ES-I3 (cell line): Measurements from ENCODE around the gene RPS3A.

Experiments
- H3K36me3 ChIP-seq: 2 replicates; pipeline ENCODE4 v1.6.1; 2013; ENCODE audit warnings: mild to moderate bottlenecking, low read length, control low read depth, moderate library complexity; ENCODE audit not compliant: insufficient read depth
- H3K4me1 ChIP-seq: 2 replicates; pipeline ENCODE4 v1.6.1; 2013; ENCODE audit warnings: mild to moderate bottlenecking, control low read depth, low read length; ENCODE audit not compliant: insufficient read depth
- H3K9ac ChIP-seq: 2 replicates; pipeline ENCODE4 v1.6.1; 2013; ENCODE audit warnings: low read depth, mild to moderate bottlenecking, low read length, moderate library complexity
- H3K9me3 ChIP-seq: 2 replicates; pipeline ENCODE4 v1.6.1; 2013; ENCODE audit warnings: mild to moderate bottlenecking, low read length, moderate library complexity; ENCODE audit not compliant: control insufficient read depth, insufficient read depth

RPS3A gene

DNA sequence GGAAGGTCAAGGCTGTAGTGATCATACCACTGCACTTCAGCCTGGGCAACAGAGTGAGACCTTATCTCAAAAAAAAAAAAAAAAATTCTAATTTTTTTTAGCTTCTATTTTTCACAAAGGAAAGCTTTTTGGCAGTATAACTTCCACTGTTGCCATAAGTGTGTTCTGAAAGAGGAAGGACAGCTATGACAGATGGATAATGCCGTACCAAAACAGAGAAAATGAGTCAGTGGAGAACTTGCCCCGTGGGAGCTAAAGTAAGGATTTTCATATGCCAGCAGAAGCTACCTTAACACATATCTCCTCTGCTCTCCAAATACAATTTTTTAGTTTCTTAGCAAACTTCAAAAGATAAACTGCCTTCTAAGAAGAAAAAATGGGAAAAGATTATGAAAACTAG lies 43.7 kb downstream of the RPS3A start:
- Histone ChIP-seq H3K36me3 (peaks cover 12% of the 10 kb centered on the region; the same call in 1 of the 2 replicates), H3K9me3 (no peaks in the 10 kb centered on the region), H3K9ac (no peak overlapping the region), H3K4me1 (no peaks in the 10 kb centered on the region)

DNA sequence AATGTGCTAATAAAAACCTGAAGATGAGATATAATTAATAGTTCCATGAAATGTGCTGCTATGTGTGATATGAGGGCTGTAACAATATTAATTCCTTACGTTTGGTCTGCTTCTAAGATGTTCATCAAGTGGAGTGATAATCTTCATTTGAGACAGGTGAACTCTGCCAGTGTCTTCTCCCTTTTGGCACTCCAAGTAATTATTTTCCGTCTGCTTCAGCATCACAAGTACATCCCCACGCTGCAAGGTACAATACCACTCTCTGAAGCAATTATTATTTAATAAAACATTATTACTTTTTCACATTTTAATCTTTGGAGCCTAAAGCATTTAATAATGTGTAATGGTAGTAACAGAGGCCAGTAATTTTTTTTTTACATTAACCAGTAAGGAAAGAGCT lies 44.4 kb downstream of the RPS3A start:
- Histone ChIP-seq H3K36me3 (peaks cover 12% of the 10 kb centered on the region; the same call in 1 of the 2 replicates), H3K9me3 (no peaks in the 10 kb centered on the region), H3K4me1 (no peaks in the 10 kb centered on the region), H3K9ac (no peak overlapping the region)

DNA sequence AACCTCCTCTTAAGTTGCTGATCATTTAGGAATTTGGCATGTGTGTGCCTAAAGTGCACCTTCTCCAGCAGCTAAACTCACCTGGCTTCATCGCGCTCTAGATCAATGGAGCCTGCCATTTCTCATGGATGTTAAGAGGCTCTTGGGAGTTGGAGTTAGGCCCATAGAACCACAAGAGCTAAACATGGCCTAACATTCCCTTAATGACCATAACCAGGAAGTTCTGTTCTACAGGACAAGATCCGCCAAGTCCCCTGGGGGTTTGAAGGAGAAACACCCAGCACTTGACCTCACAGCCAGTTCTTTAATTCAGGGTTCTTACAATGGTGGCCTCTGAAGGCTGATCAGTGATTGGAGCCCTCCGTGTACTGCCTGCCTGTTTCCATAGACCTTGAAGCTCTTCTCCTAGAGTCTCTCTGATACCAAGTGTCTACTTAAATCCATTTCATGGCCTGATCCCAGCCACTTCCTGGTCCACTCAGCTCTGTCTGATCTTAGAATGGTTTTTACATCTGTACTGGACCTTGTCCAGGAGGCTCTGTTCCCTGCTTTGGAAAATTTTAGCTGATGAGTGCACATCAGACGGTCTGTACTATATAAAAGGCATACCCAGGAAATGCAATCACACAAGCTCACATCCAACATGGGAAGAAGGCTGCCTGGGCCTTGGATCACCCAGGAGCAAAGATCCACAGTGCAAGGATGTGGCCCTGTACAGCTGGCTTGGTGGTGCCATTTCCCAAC lies 45.1 kb downstream of the RPS3A start:
- H3K36me3 ChIP-seq, result peaks cover 18% of the 10 kb centered on the region; the same call in 1 of the 2 replicates

DNA sequence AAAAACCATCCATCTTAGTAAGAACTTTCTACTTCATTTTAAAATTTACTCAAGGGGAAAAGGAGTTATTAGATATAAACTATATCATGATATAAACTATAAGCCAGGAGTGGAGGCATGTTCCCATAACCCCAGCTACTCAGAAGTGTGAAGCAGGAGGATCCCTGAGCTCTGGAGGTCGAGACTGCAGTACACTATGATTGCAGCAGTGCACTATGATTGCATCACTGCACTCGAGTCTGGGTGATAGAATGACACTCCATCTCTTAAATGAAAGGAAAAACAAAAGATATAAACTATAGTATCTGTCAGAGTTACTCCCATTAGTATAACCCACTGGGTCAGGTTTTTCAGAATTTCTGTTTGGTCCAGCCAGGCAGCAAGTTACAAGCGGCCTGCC lies 47.6 kb downstream of the RPS3A start:
- peaks cover 12% of the 10 kb centered on the region; the same call in 1 of the 2 replicates for H3K36me3 ChIP-seq
- H3K9me3 ChIP-seq, result no peaks in the 10 kb centered on the region
- no peaks in the 10 kb centered on the region for H3K4me1 ChIP-seq
- H3K9ac ChIP-seq, result no peak overlapping the region

More for the DNA sequence above, 45.1 kb downstream of the RPS3A start:
- Histone ChIP-seq H3K9ac (no peak overlapping the region), H3K9me3 (no peaks in the 10 kb centered on the region), H3K4me1 (no peaks in the 10 kb centered on the region)

DNA sequence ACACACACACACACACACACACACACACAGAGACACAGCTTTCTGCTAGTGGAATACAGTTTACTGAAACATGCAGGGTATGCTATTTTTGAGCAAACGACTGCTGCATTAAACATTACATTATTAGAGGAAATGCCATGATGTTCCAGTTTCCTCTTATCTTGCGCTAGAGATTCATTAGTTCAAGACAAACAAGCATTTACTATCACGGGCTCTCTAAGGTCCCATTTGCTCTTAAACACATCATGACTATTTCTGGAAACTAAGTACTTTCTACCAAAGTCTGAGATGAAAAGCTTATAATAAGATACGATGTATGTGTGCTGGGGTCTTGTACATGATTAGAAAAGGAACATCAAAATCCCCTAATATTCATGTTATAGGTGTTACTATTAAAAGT lies 48.8 kb downstream of the RPS3A start:
- Histone ChIP-seq H3K4me1 (no peaks in the 10 kb centered on the region), H3K9me3 (no peaks in the 10 kb centered on the region), H3K9ac (no peak overlapping the region), H3K36me3 (peaks cover 6% of the 10 kb centered on the region; the same call in 1 of the 2 replicates)

DNA sequence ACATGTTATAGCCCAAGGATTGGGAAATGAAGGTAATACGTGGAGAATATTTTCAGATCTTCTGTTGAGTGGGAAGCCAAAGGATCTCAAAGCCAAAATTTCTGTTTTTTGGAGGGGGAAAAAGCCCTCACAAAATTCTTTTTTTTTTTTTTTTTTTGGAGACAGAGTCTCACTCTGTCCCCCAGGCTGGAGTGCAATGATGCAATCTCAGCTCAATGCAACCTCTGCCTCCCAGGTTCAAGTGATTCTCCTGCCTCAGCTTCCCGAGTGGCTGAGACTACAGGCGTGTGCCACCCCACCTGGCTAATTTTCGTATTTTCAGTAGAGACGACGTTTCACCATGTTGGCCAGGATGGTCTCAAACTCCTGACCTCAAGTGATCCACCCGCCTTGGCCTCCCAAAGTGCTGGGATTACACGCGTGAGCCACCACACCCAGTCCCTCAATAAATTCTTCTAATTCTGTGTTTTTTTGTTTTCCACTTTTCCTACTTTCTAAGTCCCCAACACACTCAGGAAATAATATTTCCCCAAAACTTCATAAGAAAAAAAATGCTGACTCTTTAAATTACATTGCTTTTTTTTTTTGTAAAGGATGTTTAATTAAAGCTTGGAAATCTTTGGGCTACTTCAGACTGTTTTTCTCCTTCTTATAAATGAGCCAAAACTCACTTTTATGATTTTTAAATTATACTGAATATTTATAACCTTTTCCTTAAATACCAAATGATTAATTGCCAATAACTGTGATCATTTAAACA lies 51.6 kb downstream of the RPS3A start:
- Histone ChIP-seq H3K9me3 (no peaks in the 10 kb centered on the region), H3K9ac (no peak overlapping the region), H3K36me3 (peaks cover 6% of the 10 kb centered on the region; the same call in 1 of the 2 replicates), H3K4me1 (no peaks in the 10 kb centered on the region)

DNA sequence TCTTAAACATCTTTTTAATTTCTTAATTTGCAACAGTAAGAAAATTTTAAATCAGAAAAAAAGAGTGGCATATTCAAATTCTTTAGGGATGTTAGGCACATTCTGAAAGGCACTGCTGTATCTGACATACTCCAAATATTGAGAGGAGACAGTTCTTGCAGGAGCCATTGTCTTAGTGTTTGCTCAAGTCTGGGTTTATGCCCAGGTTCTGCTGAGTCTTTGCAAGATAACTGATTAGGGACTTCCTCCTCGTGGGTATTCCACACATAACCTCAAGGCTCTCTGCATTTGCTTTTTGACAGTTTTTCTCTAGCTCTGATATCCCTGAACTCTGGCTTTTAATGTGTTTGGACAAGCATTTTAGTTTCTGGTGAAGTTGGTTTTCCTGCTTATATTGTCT lies 52.6 kb downstream of the RPS3A start:
- H3K4me1 ChIP-seq, result no peaks in the 10 kb centered on the region
- H3K9me3 ChIP-seq, result no peaks in the 10 kb centered on the region
- no peak overlapping the region for H3K9ac ChIP-seq
- H3K36me3 ChIP-seq, result peaks cover 6% of the 10 kb centered on the region; the same call in 1 of the 2 replicates

DNA sequence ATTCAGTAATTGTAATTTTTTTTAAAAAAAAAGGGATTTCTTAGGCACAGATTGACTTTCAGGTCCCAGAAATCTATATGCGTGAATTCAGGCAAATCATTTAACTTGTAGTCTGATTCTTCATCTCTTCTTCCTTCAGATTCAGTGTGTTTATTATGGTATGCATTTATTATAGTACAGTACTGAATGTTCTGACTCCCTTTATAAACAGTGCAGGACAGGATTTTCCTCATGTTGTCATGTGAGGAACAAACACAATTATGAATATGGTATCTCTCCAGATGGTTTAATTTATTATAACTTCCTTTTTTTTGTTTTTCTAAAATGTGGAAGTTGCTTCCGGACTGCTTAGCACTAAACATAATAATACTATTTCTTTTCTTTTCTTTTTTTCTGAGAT lies 54.2 kb downstream of the RPS3A start:
- no peak overlapping the region for H3K9ac ChIP-seq
- no peaks in the 10 kb centered on the region for H3K4me1 ChIP-seq
- H3K9me3 ChIP-seq, result no peaks in the 10 kb centered on the region
- peaks cover 6% of the 10 kb centered on the region; the same call in 1 of the 2 replicates for H3K36me3 ChIP-seq
